Measurements from ENCODE around the gene KRTAP12-4. TPM values are rescaled to one million over a fixed set of nuclear protein-coding genes. Genes with fewer than 3 reads are reported as not detected.
A peak's percentile ranks its signal among the peaks of the same experiment; 100 is the strongest.
"Not testable (repeated sequence)": the region's sequence is repeated elsewhere in the genome, so short reads cannot be mapped to it uniquely, and the experiment has no call there.

KRTAP12-4 gene
- not detected for total RNA-seq (ENCODE audit: insufficient read depth, low replicate concordance)

GRCh38 chr21:44654576-44655175 lies at the start of gene KRTAP12-4:
TSS of gene KRTAP12-4 (minus strand) at chr21:44654659. CDS start at chr21:44654614, 45 bp downstream.
- DNase-seq (ENCODE audit: low spot score): no peak

GRCh38 chr21:44703731-44704635 lies 49.5 kb upstream of the KRTAP12-4 start:
- no peak for DNase-seq (ENCODE audit: low spot score)

GRCh38 chr21:44702973-44703730 lies 48.7 kb upstream of the KRTAP12-4 start:
- DNase-seq (ENCODE audit: low spot score): no peak

- DNase-seq (ENCODE audit: low spot score): no peak
Measured at GRCh38 chr21:44702111-44702972, 47.9 kb upstream of the KRTAP12-4 start.

GRCh38 chr21:44701541-44701940 lies 47.1 kb upstream of the KRTAP12-4 start:
- no peak for DNase-seq (ENCODE audit: low spot score)

GRCh38 chr21:44701023-44701400 lies 46.6 kb upstream of the KRTAP12-4 start:
- DNase-seq (ENCODE audit: low spot score): no peak

GRCh38 chr21:44700101-44701022 lies 45.9 kb upstream of the KRTAP12-4 start:
- no peak for DNase-seq (ENCODE audit: low spot score)

- DNase-seq (ENCODE audit: low spot score): no peak
Measured at GRCh38 chr21:44699502-44700001, 45.1 kb upstream of the KRTAP12-4 start.

GRCh38 chr21:44697811-44698734 lies 43.6 kb upstream of the KRTAP12-4 start:
- DNase-seq (ENCODE audit: low spot score): peak; percentile 19

- DNase-seq (ENCODE audit: low spot score): not testable (repeated sequence)
Measured at GRCh38 chr21:44697172-44697810, 42.8 kb upstream of the KRTAP12-4 start, which contains the start of gene KRTAP10-12. TSS of gene KRTAP10-12 (plus strand) at chr21:44697172. CDS start at chr21:44697202, 30 bp downstream.

- no peak for DNase-seq (ENCODE audit: low spot score)
Measured at GRCh38 chr21:44696572-44696971, 42.1 kb upstream of the KRTAP12-4 start.

- DNase-seq (ENCODE audit: low spot score): no peak
Measured at GRCh38 chr21:44695641-44696040, 41.2 kb upstream of the KRTAP12-4 start.

GRCh38 chr21:44695184-44695583 lies 40.7 kb upstream of the KRTAP12-4 start:
- no peak for DNase-seq (ENCODE audit: low spot score)

- DNase-seq (ENCODE audit: low spot score): no peak
Measured at GRCh38 chr21:44694776-44695175, 40.3 kb upstream of the KRTAP12-4 start.

GRCh38 chr21:44692798-44693512 lies 38.5 kb upstream of the KRTAP12-4 start:
- no peak for DNase-seq (ENCODE audit: low spot score)

GRCh38 chr21:44691686-44692085 lies 37.2 kb upstream of the KRTAP12-4 start:
- no peak for DNase-seq (ENCODE audit: low spot score)

- not testable (repeated sequence) for DNase-seq (ENCODE audit: low spot score)
Measured at GRCh38 chr21:44689740-44690139, 35.3 kb upstream of the KRTAP12-4 start.
